ENCODE measurements around the gene LMO7. TPM values are rescaled to one million over a fixed set of nuclear protein-coding genes. Genes with fewer than 3 reads are reported as not detected.

Gene LMO7
- total RNA-seq, 4 donors from 2014 or later = 7.3 to 11.9 (median 8.9) TPM

DNA sequence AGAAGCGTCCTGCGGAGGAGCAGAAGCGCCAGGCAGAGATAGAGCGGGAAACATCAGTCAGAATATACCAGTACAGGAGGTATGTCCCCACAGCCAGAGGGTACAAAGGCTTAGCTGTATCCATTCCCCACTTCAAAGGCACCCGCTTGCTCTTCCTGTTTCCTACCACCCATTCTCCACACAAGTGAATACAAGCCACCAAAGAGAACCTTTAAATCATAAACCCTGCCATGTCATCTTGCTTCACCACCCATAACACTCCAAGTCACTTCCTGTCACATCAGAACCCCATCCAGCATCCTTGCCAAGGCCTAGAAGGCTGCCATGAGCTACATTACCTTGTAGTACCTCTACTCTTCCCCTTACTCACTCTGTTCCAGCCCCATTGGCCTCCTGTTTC is 205.8 kb downstream of the LMO7 start:
- TF ChIP-seq, protein P1, sequence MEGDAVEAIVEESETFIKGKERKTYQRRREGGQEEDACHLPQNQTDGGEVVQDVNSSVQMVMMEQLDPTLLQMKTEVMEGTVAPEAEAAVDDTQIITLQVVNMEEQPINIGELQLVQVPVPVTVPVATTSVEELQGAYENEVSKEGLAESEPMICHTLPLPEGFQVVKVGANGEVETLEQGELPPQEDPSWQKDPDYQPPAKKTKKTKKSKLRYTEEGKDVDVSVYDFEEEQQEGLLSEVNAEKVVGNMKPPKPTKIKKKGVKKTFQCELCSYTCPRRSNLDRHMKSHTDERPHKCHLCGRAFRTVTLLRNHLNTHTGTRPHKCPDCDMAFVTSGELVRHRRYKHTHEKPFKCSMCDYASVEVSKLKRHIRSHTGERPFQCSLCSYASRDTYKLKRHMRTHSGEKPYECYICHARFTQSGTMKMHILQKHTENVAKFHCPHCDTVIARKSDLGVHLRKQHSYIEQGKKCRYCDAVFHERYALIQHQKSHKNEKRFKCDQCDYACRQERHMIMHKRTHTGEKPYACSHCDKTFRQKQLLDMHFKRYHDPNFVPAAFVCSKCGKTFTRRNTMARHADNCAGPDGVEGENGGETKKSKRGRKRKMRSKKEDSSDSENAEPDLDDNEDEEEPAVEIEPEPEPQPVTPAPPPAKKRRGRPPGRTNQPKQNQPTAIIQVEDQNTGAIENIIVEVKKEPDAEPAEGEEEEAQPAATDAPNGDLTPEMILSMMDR (IDR thresholded peaks at IDR 0.05; ENCODE audit: low read depth) = no peak

GRCh38 chr13:75843074-75843473 is 206.9 kb downstream of the LMO7 start:
- TF ChIP-seq, protein P1 (IDR thresholded peaks at IDR 0.05; ENCODE audit: low read depth) = no peak

GRCh38 chr13:75843991-75844390 is 207.9 kb downstream of the LMO7 start:
- TF ChIP-seq, protein P1 (IDR thresholded peaks at IDR 0.05; ENCODE audit: low read depth) = no peak

GRCh38 chr13:75847588-75847987 is 211.5 kb downstream of the LMO7 start:
- TF ChIP-seq, protein P1 (IDR thresholded peaks at IDR 0.05; ENCODE audit: low read depth) = no peak

- TF ChIP-seq, protein P1 (IDR thresholded peaks at IDR 0.05; ENCODE audit: low read depth) = no peak
Measured at GRCh38 chr13:75850916-75851315, 214.8 kb downstream of the LMO7 start.

DNA sequence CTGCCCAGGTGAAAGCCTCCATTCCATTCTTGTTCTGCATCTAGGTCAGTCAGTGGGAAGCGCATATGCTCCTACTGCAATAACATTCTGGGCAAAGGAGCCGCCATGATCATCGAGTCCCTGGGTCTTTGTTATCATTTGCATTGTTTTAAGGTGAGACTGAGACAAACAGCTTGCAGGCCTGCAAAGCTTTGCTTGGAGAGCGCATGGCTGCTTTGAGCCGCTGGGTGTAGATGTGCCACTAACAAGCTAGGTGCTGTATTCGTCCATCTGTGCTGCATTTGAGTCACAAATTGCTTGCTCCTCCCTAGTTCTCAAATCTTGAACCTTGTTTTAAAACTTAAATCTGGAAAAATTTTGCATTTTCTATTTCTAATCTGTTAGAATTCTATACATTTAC is 219.1 kb downstream of the LMO7 start:
- TF ChIP-seq, protein P1 (IDR thresholded peaks at IDR 0.05; ENCODE audit: low read depth) = no peak

GRCh38 chr13:75855847-75856246 is 219.7 kb downstream of the LMO7 start:
- TF ChIP-seq, protein P1 (IDR thresholded peaks at IDR 0.05; ENCODE audit: low read depth) = no peak
